ENCODE measurements around the gene OR1K1.

Gene OR1K1

GRCh38 chr9:122848256-122848943, 48.5 kb downstream of the OR1K1 start:
- Mint-ChIP-seq H3K4me1 (no peaks in the 10 kb centered on the region), H3K36me3 (ENCODE audit: low read depth) (peaks cover 63% of the 10 kb centered on the region), H3K27ac (no peak overlapping the region), H3K4me3 (no peak overlapping the region), H3K9me3 (no peaks in the 10 kb centered on the region), H3K27me3 (ENCODE audit: low read depth) (no peaks in the 10 kb centered on the region)
- TF ChIP-seq, protein P1, sequence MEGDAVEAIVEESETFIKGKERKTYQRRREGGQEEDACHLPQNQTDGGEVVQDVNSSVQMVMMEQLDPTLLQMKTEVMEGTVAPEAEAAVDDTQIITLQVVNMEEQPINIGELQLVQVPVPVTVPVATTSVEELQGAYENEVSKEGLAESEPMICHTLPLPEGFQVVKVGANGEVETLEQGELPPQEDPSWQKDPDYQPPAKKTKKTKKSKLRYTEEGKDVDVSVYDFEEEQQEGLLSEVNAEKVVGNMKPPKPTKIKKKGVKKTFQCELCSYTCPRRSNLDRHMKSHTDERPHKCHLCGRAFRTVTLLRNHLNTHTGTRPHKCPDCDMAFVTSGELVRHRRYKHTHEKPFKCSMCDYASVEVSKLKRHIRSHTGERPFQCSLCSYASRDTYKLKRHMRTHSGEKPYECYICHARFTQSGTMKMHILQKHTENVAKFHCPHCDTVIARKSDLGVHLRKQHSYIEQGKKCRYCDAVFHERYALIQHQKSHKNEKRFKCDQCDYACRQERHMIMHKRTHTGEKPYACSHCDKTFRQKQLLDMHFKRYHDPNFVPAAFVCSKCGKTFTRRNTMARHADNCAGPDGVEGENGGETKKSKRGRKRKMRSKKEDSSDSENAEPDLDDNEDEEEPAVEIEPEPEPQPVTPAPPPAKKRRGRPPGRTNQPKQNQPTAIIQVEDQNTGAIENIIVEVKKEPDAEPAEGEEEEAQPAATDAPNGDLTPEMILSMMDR (IDR thresholded peaks at IDR 0.05; ENCODE audit: unreplicated experiment in 3 of 3), result no peak
